ENCODE results near the gene FABP7.
A peak's percentile ranks its signal among the peaks of the same experiment; 100 is the strongest.

Gene FABP7

GRCh38 chr6:122781716-122782115 is 2.2 kb downstream of the FABP7 start:
- Mint-ChIP-seq H3K9me3 (no peaks in the 10 kb centered on the region), H3K36me3 (no peaks in the 10 kb centered on the region), H3K27ac (no peak overlapping the region), H3K4me3 (no peak overlapping the region), H3K4me1 (no peaks in the 10 kb centered on the region)
- DNase-seq (ENCODE audit: low spot score in 2 of 2): no peak
- ATAC-seq: no peak

- no peak for ATAC-seq
- DNase-seq (ENCODE audit: low spot score in 2 of 2): no peak
- Mint-ChIP-seq H3K36me3 (no peaks in the 10 kb centered on the region), H3K4me1 (no peaks in the 10 kb centered on the region), H3K4me3 (no peak overlapping the region), H3K27ac (no peak overlapping the region), H3K9me3 (no peaks in the 10 kb centered on the region)
Observed at GRCh38 chr6:122783401-122783800, 3.9 kb downstream of the FABP7 start.

GRCh38 chr6:122785891-122786290 is 6.4 kb downstream of the FABP7 start:
- Mint-ChIP-seq H3K27ac (no peak overlapping the region), H3K36me3 (no peaks in the 10 kb centered on the region), H3K4me1 (no peaks in the 10 kb centered on the region), H3K9me3 (no peaks in the 10 kb centered on the region), H3K4me3 (no peak overlapping the region)
- no peak for DNase-seq (ENCODE audit: low spot score in 2 of 2)
- ATAC-seq: no peak

- DNase-seq (ENCODE audit: low spot score in 2 of 2): no peak
- no peak overlapping the region for H3K4me3 Mint-ChIP-seq
Observed at GRCh38 chr6:122787721-122788120, 8.2 kb downstream of the FABP7 start.

DNA sequence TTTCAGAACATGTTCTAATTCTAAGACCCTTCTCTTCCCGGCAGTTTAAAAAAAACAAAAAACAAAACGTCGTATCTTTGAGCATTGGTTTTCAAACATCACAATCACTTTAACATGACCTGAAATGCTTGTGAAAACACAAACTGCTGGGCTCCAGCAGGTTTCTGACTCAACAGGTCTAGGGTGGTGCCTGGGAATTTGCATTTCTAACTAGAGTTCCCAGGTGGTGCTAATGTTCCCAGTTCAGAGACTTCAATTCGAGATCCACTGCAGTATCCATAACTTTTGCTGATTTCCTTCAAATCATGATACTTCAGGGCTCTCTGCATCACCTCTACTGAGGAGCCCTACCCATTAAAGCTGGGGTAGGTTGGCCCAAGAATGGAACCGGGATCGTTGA is 8.7 kb downstream of the FABP7 start:
- H3K27ac Mint-ChIP-seq: no peak overlapping the region
- H3K4me3 Mint-ChIP-seq: no peak overlapping the region
- no peaks in the 10 kb centered on the region for H3K4me1 Mint-ChIP-seq
- ATAC-seq (no peak), DNase-seq (ENCODE audit: low spot score in 2 of 2) (no peak)
- no peaks in the 10 kb centered on the region for H3K36me3 Mint-ChIP-seq
- no peaks in the 10 kb centered on the region for H3K9me3 Mint-ChIP-seq

More at GRCh38 chr6:122787721-122788120, 8.2 kb downstream of the FABP7 start:
- no peak overlapping the region for H3K27ac Mint-ChIP-seq
- ATAC-seq: no peak
- no peaks in the 10 kb centered on the region for H3K4me1 Mint-ChIP-seq
- H3K9me3 Mint-ChIP-seq: no peaks in the 10 kb centered on the region
- H3K36me3 Mint-ChIP-seq: no peaks in the 10 kb centered on the region

- Mint-ChIP-seq H3K4me1 (no peaks in the 10 kb centered on the region), H3K9me3 (no peaks in the 10 kb centered on the region), H3K27ac (no peak overlapping the region), H3K36me3 (no peaks in the 10 kb centered on the region), H3K4me3 (peak overlapping the region; percentile 60)
- ATAC-seq (no peak), DNase-seq (ENCODE audit: low spot score in 2 of 2) (no peak)
Observed at GRCh38 chr6:122788663-122789181, 9.2 kb downstream of the FABP7 start.

DNA sequence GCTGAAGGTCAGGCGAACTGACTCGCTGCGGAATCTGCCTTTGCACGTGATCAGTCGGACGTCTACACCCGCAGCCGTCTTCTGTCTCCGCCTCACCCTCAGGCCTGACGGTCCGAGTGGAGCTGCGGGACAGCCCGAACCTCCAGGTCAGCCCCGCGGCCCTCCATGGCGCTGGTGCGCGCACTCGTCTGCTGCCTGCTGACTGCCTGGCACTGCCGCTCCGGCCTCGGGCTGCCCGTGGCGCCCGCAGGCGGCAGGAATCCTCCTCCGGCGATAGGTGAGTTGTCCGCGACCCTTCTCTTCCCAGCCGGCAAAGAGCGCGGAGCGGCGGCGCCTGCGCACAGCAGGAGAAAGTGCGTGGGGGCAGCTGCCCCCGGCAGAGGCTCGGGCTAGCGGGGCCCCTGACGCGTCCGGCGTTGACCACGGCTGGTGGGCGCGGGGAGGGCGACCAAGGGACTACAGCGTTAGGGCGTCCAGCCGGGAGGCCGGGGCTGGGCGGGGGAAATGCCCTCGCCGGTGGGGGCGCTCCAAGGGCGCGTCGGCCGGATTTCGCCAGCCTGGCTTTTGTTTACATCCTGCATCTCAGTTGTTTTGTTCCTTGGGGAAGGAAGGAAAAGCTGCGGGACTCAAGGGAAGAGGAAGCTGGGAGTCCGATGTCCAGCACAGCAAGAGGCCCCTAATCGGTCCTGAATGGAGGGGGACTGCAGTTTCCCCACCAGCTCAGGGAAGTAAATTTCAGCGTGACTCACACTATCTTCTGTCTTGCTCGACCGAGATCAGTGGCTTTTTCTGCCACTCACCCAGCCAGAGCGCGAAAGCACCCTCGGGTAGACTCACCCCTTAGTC is 9.9 kb downstream of the FABP7 start, which contains the start of gene SMPDL3A:
Gene SMPDL3A, plus strand, starts transcription at position 77 of the 846 bp plus-strand sequence. Its CDS starts 89 bp downstream, at position 166.
- no peaks in the 10 kb centered on the region for H3K36me3 Mint-ChIP-seq
- no peak within 1 kb of the TSS for H3K27ac Mint-ChIP-seq
- DNase-seq (ENCODE audit: low spot score in 2 of 2): peak; percentile 2 to 51
- no peaks in the 10 kb centered on the region for H3K9me3 Mint-ChIP-seq
- ATAC-seq: peak; percentile 79
- peak within 1 kb of the TSS; percentile 60 for H3K4me3 Mint-ChIP-seq
- H3K4me1 Mint-ChIP-seq: no peaks in the 10 kb centered on the region

DNA sequence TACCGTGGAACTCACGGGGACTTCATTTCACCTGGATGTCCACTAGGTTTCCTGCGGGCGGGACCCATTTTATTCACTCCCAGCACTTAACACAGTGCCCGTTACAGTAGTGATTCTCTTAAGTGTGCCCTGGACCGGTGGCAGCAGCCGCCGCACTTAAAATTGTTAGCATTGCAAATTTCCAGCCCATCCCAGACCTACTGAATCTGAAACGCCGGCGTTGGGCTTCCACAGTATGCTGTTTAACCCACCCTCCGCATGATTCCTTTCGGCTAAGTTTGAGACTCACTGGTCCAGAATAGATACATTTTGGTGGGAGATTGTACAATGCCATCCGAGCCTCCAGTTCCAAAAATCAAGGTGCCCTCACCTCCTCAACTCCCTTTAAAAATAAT is 10.5 kb downstream of the FABP7 start:
- Mint-ChIP-seq H3K4me3 (peak overlapping the region; percentile 60), H3K27ac (no peak overlapping the region), H3K4me1 (no peaks in the 10 kb centered on the region), H3K9me3 (no peaks in the 10 kb centered on the region), H3K36me3 (no peaks in the 10 kb centered on the region)
- DNase-seq (ENCODE audit: low spot score in 2 of 2): no peak
- no peak for ATAC-seq

DNA sequence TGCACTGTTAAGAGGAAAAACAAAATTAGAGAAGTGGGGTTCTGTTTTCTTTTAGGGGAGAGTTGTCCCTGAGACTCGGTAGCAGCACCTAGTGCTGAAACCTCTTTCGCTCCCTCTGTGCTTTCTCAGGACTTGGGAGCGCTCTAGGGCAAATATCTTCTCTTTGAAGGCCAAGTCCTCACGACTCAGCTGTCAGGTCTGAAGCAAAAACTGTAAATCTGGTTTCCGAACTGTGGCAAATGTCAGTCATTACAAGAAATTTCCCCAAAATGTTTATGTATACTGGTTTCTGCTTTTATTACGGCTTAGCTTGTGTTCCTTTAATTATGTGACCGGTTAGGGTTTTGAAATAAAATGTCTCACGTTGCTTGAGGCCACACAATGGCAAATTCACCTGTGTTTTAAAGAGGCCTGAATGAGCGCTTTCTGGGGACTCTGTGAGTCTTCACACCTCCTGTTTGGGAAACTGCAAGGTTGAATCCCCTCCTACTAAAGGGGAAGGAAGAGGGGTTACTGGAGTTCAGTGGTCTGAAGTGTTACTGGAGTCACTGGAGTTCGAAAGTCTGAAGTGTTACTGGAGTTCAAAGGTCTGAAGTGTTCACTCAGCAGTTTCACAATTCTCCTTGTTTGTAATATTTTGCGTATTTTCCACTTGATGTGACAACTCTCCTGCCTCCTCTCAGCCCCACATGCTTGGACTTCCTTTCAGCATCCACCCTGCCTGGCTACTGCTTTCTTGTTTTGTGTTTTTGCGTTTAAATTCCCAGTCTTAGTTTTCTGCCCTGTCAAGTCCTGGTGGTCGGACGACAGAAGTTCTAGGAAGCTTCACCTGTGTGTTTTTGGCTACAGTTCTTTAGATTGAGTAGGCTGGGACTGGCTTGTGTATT is 11.2 kb downstream of the FABP7 start:
- Mint-ChIP-seq H3K4me3 (no peak overlapping the region), H3K9me3 (no peaks in the 10 kb centered on the region), H3K4me1 (no peaks in the 10 kb centered on the region), H3K36me3 (no peaks in the 10 kb centered on the region), H3K27ac (no peak overlapping the region)
- DNase-seq (ENCODE audit: low spot score in 2 of 2) (no peak), ATAC-seq (no peak)

DNA sequence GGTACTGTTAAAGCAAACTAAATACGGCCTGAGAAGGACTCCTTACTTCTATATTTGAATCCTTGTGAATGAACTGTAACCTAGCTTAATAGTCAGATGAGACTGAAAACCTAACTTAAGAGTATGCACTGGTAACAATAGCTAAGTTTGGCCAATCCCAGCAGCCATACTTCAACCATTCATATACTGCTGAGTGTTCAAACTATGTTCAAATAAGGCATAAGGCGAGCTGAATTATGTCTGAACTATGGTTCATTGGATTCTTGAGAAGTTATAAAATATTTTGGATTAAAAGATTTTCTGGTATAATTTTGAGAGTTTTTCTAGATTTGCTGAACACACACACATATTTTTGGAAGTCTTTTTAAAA is 11.8 kb downstream of the FABP7 start:
- Mint-ChIP-seq H3K4me3 (no peak overlapping the region), H3K36me3 (no peaks in the 10 kb centered on the region), H3K4me1 (no peaks in the 10 kb centered on the region), H3K9me3 (no peaks in the 10 kb centered on the region), H3K27ac (no peak overlapping the region)
- DNase-seq (ENCODE audit: low spot score in 2 of 2) (no peak), ATAC-seq (no peak)

DNA sequence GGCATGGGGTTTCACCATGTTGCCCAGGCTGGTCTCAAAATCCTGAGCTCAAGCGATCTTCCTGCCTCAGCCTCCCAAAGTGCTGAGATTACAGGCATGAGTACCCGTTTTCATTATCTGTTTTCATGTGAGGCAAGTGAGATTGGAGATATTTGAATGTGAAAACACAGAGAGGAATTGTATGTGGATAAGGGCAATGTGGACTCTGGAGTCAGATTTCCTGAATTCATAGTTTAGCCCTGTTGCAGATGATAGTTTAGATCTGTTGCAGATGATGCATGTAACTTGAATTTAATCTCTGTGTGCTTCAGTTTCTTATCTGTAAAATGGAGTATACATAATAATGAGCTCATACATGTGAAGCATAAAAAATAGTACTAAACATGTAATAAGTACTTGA is 13.2 kb downstream of the FABP7 start:
- H3K4me3 Mint-ChIP-seq: no peak overlapping the region
- no peak overlapping the region for H3K27ac Mint-ChIP-seq
- no peaks in the 10 kb centered on the region for H3K4me1 Mint-ChIP-seq

DNA sequence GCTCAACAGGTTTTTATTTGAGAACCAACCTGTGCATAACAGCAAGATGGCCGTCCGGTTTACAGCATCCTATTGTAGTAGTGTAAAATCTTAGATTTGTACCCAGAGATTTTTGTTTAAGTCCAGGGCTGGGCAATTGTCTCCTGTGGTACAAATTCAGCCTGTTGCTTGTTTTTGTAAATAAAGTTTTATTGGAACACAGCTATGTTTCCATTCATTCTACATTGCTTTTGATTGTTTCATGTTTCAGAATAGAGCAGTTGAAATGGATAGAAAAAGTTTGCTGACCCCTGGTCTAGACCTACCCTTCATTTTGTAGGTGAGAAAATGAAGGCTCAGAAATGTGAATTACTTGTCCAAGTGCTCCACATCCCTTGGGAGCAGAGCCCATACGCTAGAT is 18.0 kb downstream of the FABP7 start:
- Mint-ChIP-seq H3K4me3 (no peak overlapping the region), H3K9me3 (no peaks in the 10 kb centered on the region), H3K4me1 (no peaks in the 10 kb centered on the region), H3K27ac (no peak overlapping the region), H3K36me3 (no peaks in the 10 kb centered on the region)
- DNase-seq (ENCODE audit: low spot score in 2 of 2) (no peak), ATAC-seq (no peak)

More for the DNA sequence above, 13.2 kb downstream of the FABP7 start:
- no peak for DNase-seq (ENCODE audit: low spot score in 2 of 2)
- Mint-ChIP-seq H3K9me3 (no peaks in the 10 kb centered on the region), H3K36me3 (no peaks in the 10 kb centered on the region)
- ATAC-seq: no peak

GRCh38 chr6:122798099-122798641 is 18.7 kb downstream of the FABP7 start:
- no peak overlapping the region for H3K27ac Mint-ChIP-seq
- H3K9me3 Mint-ChIP-seq: no peaks in the 10 kb centered on the region
- ATAC-seq (peak; percentile 87), DNase-seq (ENCODE audit: low spot score in 2 of 2) (peak in 1 of 2 donors; percentile 52)
- H3K4me3 Mint-ChIP-seq: no peak overlapping the region
- H3K36me3 Mint-ChIP-seq: no peaks in the 10 kb centered on the region
- no peaks in the 10 kb centered on the region for H3K4me1 Mint-ChIP-seq

GRCh38 chr6:122799140-122799745 is 19.7 kb downstream of the FABP7 start:
- Mint-ChIP-seq H3K4me1 (no peaks in the 10 kb centered on the region), H3K27ac (no peak overlapping the region), H3K4me3 (no peak overlapping the region), H3K36me3 (no peaks in the 10 kb centered on the region), H3K9me3 (no peaks in the 10 kb centered on the region)
- no peak for DNase-seq (ENCODE audit: low spot score in 2 of 2)
- no peak for ATAC-seq
